Caco-2 (cell line): ENCODE data around the gene CUL7. TPM values are rescaled to one million over a fixed set of nuclear protein-coding genes. Genes with fewer than 3 reads are reported as not detected.

Experiments used
- BruUV-seq: library from RNA; stranded (reverse); fragments of 400-500 nt; replicated peaks from 2 replicates; lab custom pipeline; 2021; lab: Mats Ljungman, UMichigan
- CTCF ChIA-PET: fragments of 300-600 bp; sonication (Branson Sonifier 250); formaldehyde crosslinking; loops from one replicate; lab custom pipeline; 2022; ENCODE audit warnings: antibody characterized with exemption; lab: Charles Lee
- POLR2A ChIA-PET: fragments of 300-600 bp; sonication (Branson Sonifier 250); formaldehyde crosslinking; loops from one replicate; lab custom pipeline; 2022; ENCODE audit warnings: antibody characterized with exemption; lab: Charles Lee
- DNase-seq, 2 experiments: peaks; one replicate each; pipeline versions ENCODE4 v3.0.0 to v3.0.0-alpha.2; 2020 to 2022
- H3K27me3 ChIP-seq: replicated peaks from 2 replicates; pipeline ENCODE4 v1.6.0; 2011; ENCODE audit warnings: low read length; ENCODE audit not compliant: control insufficient read depth, insufficient read depth
- H3K36me3 ChIP-seq: 2 replicates; pipeline ENCODE4 v1.5.1; 2011; ENCODE audit warnings: low read length; ENCODE audit not compliant: control insufficient read depth, insufficient read depth
- H3K4me1 ChIP-seq: fragments of 250-450 bp; sonication (Bioruptor Pico); 2 replicates; pipeline ENCODE4 v1.5.1; 2020; ENCODE audit warnings: mild to moderate bottlenecking
- H3K4me3 ChIP-seq: 2 replicates; pipeline ENCODE4 v1.5.1; 2011; ENCODE audit warnings: low read depth, mild to moderate bottlenecking, control low read depth, low read length
- H3K9me3 ChIP-seq: fragments of 250-450 bp; sonication (Bioruptor Pico); 2 replicates; pipeline ENCODE4 v1.5.1; 2020; ENCODE audit warnings: mild to moderate bottlenecking, moderate library complexity
- H3K27ac Mint-ChIP-seq: one replicate; pipeline ENCODE4 v1.8.0; 2022; ENCODE audit warnings: mixed read lengths; ENCODE audit not compliant: unreplicated experiment
- H3K27me3 Mint-ChIP-seq: one replicate; pipeline ENCODE4 v1.8.0; 2022; ENCODE audit warnings: mixed read lengths; ENCODE audit not compliant: insufficient read depth, unreplicated experiment
- H3K36me3 Mint-ChIP-seq: one replicate; pipeline ENCODE4 v1.8.0; 2022; ENCODE audit warnings: mild to moderate bottlenecking, mixed read lengths; ENCODE audit not compliant: insufficient read depth, unreplicated experiment
- H3K4me1 Mint-ChIP-seq: one replicate; pipeline ENCODE4 v1.8.0; 2022; ENCODE audit warnings: low read depth, mixed read lengths; ENCODE audit not compliant: unreplicated experiment
- H3K4me3 Mint-ChIP-seq: one replicate; pipeline ENCODE4 v1.8.0; 2022; ENCODE audit warnings: mild to moderate bottlenecking, moderate library complexity, mixed read lengths; ENCODE audit not compliant: unreplicated experiment
- H3K9me3 Mint-ChIP-seq: one replicate; pipeline ENCODE4 v1.8.0; 2022; ENCODE audit warnings: mixed read lengths; ENCODE audit not compliant: unreplicated experiment
- intact Hi-C: fragments of 100-400 bp; cut with micrococcal nuclease; formaldehyde crosslinking; loops from one replicate; pipeline ENCODE4 v1.10.0; 2022; ENCODE audit not compliant: unreplicated experiment
- total RNA-seq: library from RNA; stranded (reverse); gene quantifications from 2 replicates; pipeline ENCODE4 v1.2.3, GENCODE V29; 2022
- TF ChIP-seq, protein P1 (sequence below), 2 experiments: fragments of 200-600 bp in 1 of 2; IDR thresholded peaks; 1 replicate in 1 of 2; 2 replicates in 1 of 2; pipeline versions ENCODE4 v1.5.1 to v1.8.0; 2011 to 2022; ENCODE audit warnings: antibody characterized with exemption in 1 of 2, control low read depth in 1 of 2, inconsistent platforms in 1 of 2, low read depth in 1 of 2, low read length in 1 of 2, mild to moderate bottlenecking in 1 of 2, moderate library complexity in 1 of 2; ENCODE audit not compliant: insufficient read depth in 1 of 2, severe bottlenecking in 1 of 2, unreplicated experiment in 1 of 2

The CUL7 gene
- total RNA-seq, 1 experiment from 2014 or later = 26.7 TPM

- Mint-ChIP-seq H3K4me3 (no peak overlapping the region), H3K27me3 (no peaks in the 10 kb centered on the region), H3K4me1 (peaks cover 17% of the 10 kb centered on the region), H3K36me3 (peaks cover 14% of the 10 kb centered on the region), H3K9me3 (no peaks in the 10 kb centered on the region), H3K27ac (no peak overlapping the region)
- ChIA-PET POLR2A (interaction anchor here (1.6 kb wide), 1 partner anchor 15 kb away, joined by 11 read pairs; the partner anchor contains the start of genes KLC4 and MRPL2), CTCF (interaction anchor here (0.6 kb wide), 1 partner anchor 21 kb away, joined by 10 read pairs; no protein-coding TSS in a partner anchor)
- intact Hi-C loops = no loop called here
- Histone ChIP-seq H3K4me1 (peaks cover 24% of the 10 kb centered on the region), H3K27me3 (no peaks in the 10 kb centered on the region), H3K9me3 (no peaks in the 10 kb centered on the region), H3K4me3 (no peak overlapping the region), H3K36me3 (peaks cover 2% of the 10 kb centered on the region; the same call in 1 of the 2 replicates)
- TF ChIP-seq, protein P1, sequence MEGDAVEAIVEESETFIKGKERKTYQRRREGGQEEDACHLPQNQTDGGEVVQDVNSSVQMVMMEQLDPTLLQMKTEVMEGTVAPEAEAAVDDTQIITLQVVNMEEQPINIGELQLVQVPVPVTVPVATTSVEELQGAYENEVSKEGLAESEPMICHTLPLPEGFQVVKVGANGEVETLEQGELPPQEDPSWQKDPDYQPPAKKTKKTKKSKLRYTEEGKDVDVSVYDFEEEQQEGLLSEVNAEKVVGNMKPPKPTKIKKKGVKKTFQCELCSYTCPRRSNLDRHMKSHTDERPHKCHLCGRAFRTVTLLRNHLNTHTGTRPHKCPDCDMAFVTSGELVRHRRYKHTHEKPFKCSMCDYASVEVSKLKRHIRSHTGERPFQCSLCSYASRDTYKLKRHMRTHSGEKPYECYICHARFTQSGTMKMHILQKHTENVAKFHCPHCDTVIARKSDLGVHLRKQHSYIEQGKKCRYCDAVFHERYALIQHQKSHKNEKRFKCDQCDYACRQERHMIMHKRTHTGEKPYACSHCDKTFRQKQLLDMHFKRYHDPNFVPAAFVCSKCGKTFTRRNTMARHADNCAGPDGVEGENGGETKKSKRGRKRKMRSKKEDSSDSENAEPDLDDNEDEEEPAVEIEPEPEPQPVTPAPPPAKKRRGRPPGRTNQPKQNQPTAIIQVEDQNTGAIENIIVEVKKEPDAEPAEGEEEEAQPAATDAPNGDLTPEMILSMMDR (IDR thresholded peaks at IDR 0.05; ENCODE audit: insufficient read depth in 1 of 2, low read depth in 1 of 2, low read length in 1 of 2, severe bottlenecking in 1 of 2, unreplicated experiment in 1 of 2) = no peak
- DNase-seq = no peak
- BruUV-seq = no TSS peak
Observed at GRCh38 chr6:43074847-43075669, 21.4 kb upstream of the CUL7 start.

GRCh38 chr6:43070028-43070632, 16.5 kb upstream of the CUL7 start:
- Histone ChIP-seq H3K9me3 (no peaks in the 10 kb centered on the region), H3K4me3 (no peak overlapping the region), H3K4me1 (peaks cover 5% of the 10 kb centered on the region; the same call in 1 of the 2 replicates), H3K36me3 (peaks cover 2% of the 10 kb centered on the region), H3K27me3 (no peaks in the 10 kb centered on the region)
- peak; percentile 59 to 64 for DNase-seq
- TF ChIP-seq, protein P1 (IDR thresholded peaks at IDR 0.05; ENCODE audit: insufficient read depth in 1 of 2, low read depth in 1 of 2, low read length in 1 of 2, severe bottlenecking in 1 of 2, unreplicated experiment in 1 of 2) = peak; percentile 62 to 66
- H3K36me3 Mint-ChIP-seq = peaks cover 6% of the 10 kb centered on the region
- H3K4me3 Mint-ChIP-seq = no peak overlapping the region
- CTCF ChIA-PET = interaction anchor here (0.7 kb wide), 1 partner anchor 38 kb away, joined by 3 read pairs; no protein-coding TSS in a partner anchor
- intact Hi-C loops = loop anchor here (1.0 kb wide), 1 partner anchor 60 kb away; no protein-coding TSS in a partner anchor
- H3K9me3 Mint-ChIP-seq = no peaks in the 10 kb centered on the region
- H3K27me3 Mint-ChIP-seq = no peaks in the 10 kb centered on the region
- POLR2A ChIA-PET = no interaction called here
- H3K4me1 Mint-ChIP-seq = peaks cover 7% of the 10 kb centered on the region
- H3K27ac Mint-ChIP-seq = no peak overlapping the region
- BruUV-seq = no TSS peak

DNA sequence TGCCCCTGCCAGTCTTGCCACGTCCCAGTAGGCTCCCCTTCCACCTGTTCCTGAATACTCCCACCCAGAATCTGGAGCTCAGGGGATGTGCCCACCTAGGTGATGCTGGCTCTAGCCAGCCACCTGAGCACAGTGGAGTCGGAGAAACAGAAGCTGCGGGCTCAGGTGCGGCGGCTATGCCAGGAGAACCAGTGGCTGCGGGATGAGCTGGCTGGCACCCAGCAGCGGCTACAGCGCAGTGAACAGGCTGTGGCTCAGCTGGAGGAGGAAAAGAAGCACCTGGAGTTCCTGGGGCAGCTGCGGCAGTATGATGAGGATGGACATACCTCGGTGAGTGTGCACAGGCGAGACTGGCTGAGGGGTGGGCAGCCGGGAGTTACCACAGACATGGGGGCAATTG, 9.2 kb upstream of the CUL7 start:
- no peaks in the 10 kb centered on the region for H3K27me3 ChIP-seq
- no TSS peak for BruUV-seq
- no peak overlapping the region for H3K4me3 Mint-ChIP-seq
- no peak overlapping the region for H3K4me3 ChIP-seq
- peaks cover 6% of the 10 kb centered on the region for H3K36me3 ChIP-seq
- no peaks in the 10 kb centered on the region for H3K9me3 ChIP-seq
- DNase-seq = no peak
- POLR2A ChIA-PET = no interaction called here
- H3K36me3 Mint-ChIP-seq = peaks cover 37% of the 10 kb centered on the region
- H3K4me1 ChIP-seq = peaks cover 19% of the 10 kb centered on the region
- no peaks in the 10 kb centered on the region for H3K9me3 Mint-ChIP-seq
- H3K27me3 Mint-ChIP-seq = no peaks in the 10 kb centered on the region
- peaks cover 27% of the 10 kb centered on the region for H3K4me1 Mint-ChIP-seq
- intact Hi-C loops = no loop called here
- CTCF ChIA-PET = no interaction called here
- no peak overlapping the region for H3K27ac Mint-ChIP-seq
- TF ChIP-seq, protein P1 (IDR thresholded peaks at IDR 0.05; ENCODE audit: insufficient read depth in 1 of 2, low read depth in 1 of 2, low read length in 1 of 2, severe bottlenecking in 1 of 2, unreplicated experiment in 1 of 2) = no peak
